ENCODE measurements around the gene LRRFIP2. TPM values are rescaled to one million over a fixed set of nuclear protein-coding genes. Genes with fewer than 3 reads are reported as not detected.
A peak's percentile ranks its signal among the peaks of the same experiment; 100 is the strongest.
"Not testable (repeated sequence)": the region's sequence is repeated elsewhere in the genome, so short reads cannot be mapped to it uniquely, and the experiment has no call there.

Gene LRRFIP2
- total RNA-seq, 2 donors from 2014 or later: 32.6 to 34.6 TPM

- no peak overlapping the region for H3K4me3 ChIP-seq (ENCODE audit: low read length)
- no peaks in the 10 kb centered on the region for H3K4me1 ChIP-seq (ENCODE audit: control insufficient read depth, insufficient read depth, low read length)
- Mint-ChIP-seq H3K4me3 (no peak overlapping the region), H3K4me1 (peaks cover 2% of the 10 kb centered on the region), H3K27me3 (ENCODE audit: insufficient read depth) (no peaks in the 10 kb centered on the region), H3K36me3 (ENCODE audit: low read depth) (peaks cover 33% of the 10 kb centered on the region), H3K9me3 (no peaks in the 10 kb centered on the region), H3K27ac (peak overlapping the region; percentile 30)
- H3K27ac ChIP-seq (ENCODE audit: low read depth, low read length): no peak overlapping the region
- no peak for DNase-seq
- WGBS, 2 experiments (ENCODE audit: insufficient coverage in 1 of 2, insufficient read length in 1 of 2): 95 to 97% methylated on average over 3 of the region's 3 CpGs
- H3K9ac ChIP-seq (ENCODE audit: extremely low read depth, low read length, poor library complexity, severe bottlenecking): no peak overlapping the region
- H3K27me3 ChIP-seq (ENCODE audit: control insufficient read depth, insufficient read depth, low read length, poor library complexity, severe bottlenecking): no peaks in the 10 kb centered on the region
- TF ChIP-seq, protein P1, sequence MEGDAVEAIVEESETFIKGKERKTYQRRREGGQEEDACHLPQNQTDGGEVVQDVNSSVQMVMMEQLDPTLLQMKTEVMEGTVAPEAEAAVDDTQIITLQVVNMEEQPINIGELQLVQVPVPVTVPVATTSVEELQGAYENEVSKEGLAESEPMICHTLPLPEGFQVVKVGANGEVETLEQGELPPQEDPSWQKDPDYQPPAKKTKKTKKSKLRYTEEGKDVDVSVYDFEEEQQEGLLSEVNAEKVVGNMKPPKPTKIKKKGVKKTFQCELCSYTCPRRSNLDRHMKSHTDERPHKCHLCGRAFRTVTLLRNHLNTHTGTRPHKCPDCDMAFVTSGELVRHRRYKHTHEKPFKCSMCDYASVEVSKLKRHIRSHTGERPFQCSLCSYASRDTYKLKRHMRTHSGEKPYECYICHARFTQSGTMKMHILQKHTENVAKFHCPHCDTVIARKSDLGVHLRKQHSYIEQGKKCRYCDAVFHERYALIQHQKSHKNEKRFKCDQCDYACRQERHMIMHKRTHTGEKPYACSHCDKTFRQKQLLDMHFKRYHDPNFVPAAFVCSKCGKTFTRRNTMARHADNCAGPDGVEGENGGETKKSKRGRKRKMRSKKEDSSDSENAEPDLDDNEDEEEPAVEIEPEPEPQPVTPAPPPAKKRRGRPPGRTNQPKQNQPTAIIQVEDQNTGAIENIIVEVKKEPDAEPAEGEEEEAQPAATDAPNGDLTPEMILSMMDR (conservative IDR thresholded peaks at IDR 0.05): no peak
- peaks cover 52% of the 10 kb centered on the region for H3K36me3 ChIP-seq (ENCODE audit: control insufficient read depth, insufficient read depth, low read length)
- H3K9me3 ChIP-seq (ENCODE audit: control insufficient read depth, low read length): no peaks in the 10 kb centered on the region
Observed at GRCh38 chr3:37064747-37065146, 109.6 kb downstream of the LRRFIP2 start.

DNA sequence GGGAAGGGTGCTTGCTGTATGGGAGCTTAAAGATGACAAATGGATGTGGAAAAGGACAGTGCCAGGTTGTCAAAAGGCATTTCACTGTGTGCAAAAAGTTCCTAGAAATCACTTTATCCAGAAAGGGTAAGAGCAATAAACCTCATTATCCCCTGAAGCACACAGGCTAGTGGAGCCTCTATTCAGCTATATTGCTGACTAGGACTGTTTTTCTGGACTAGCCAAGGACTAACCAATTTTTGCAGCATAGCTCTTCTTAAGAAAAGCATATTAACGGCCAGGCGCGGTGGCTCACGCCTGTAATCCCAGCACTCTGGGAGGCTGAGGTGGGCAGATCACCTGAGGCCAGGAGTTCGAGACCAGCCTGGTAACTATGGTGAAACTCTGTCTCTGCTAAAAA is 116.3 kb downstream of the LRRFIP2 start:
- WGBS, 2 experiments (ENCODE audit: insufficient coverage in 1 of 2, insufficient read length in 1 of 2): 94 to 100% methylated on average over 4 to 5 of the region's 5 CpGs
- DNase-seq: no peak
- no peaks in the 10 kb centered on the region for H3K4me1 ChIP-seq (ENCODE audit: control insufficient read depth, insufficient read depth, low read length)
- no peaks in the 10 kb centered on the region for H3K9me3 Mint-ChIP-seq
- H3K36me3 ChIP-seq (ENCODE audit: control insufficient read depth, insufficient read depth, low read length): peaks cover 60% of the 10 kb centered on the region
- H3K4me3 Mint-ChIP-seq: no peak overlapping the region
- H3K4me1 Mint-ChIP-seq: no peaks in the 10 kb centered on the region
- no peaks in the 10 kb centered on the region for H3K9me3 ChIP-seq (ENCODE audit: control insufficient read depth, low read length)
- peaks cover 57% of the 10 kb centered on the region for H3K36me3 Mint-ChIP-seq (ENCODE audit: low read depth)
- no peak overlapping the region for H3K9ac ChIP-seq (ENCODE audit: extremely low read depth, low read length, poor library complexity, severe bottlenecking)
- H3K27me3 Mint-ChIP-seq (ENCODE audit: insufficient read depth): no peaks in the 10 kb centered on the region
- H3K27me3 ChIP-seq (ENCODE audit: control insufficient read depth, insufficient read depth, low read length, poor library complexity, severe bottlenecking): no peaks in the 10 kb centered on the region
- TF ChIP-seq, protein P1 (conservative IDR thresholded peaks at IDR 0.05): no peak
- H3K4me3 ChIP-seq (ENCODE audit: low read length): no peak overlapping the region
- H3K27ac Mint-ChIP-seq: no peak overlapping the region
- no peak overlapping the region for H3K27ac ChIP-seq (ENCODE audit: low read depth, low read length)

- H3K4me1 ChIP-seq (ENCODE audit: control insufficient read depth, insufficient read depth, low read length): no peaks in the 10 kb centered on the region
- Mint-ChIP-seq H3K9me3 (no peaks in the 10 kb centered on the region), H3K27ac (no peak overlapping the region), H3K27me3 (ENCODE audit: insufficient read depth) (no peaks in the 10 kb centered on the region), H3K4me3 (no peak overlapping the region), H3K36me3 (ENCODE audit: low read depth) (peaks cover 55% of the 10 kb centered on the region), H3K4me1 (no peaks in the 10 kb centered on the region)
- no peaks in the 10 kb centered on the region for H3K9me3 ChIP-seq (ENCODE audit: control insufficient read depth, low read length)
- no peaks in the 10 kb centered on the region for H3K27me3 ChIP-seq (ENCODE audit: control insufficient read depth, insufficient read depth, low read length, poor library complexity, severe bottlenecking)
- no peak overlapping the region for H3K4me3 ChIP-seq (ENCODE audit: low read length)
- no peak overlapping the region for H3K27ac ChIP-seq (ENCODE audit: low read depth, low read length)
- TF ChIP-seq, protein P1 (conservative IDR thresholded peaks at IDR 0.05): no peak
- DNase-seq: no peak
- no peak overlapping the region for H3K9ac ChIP-seq (ENCODE audit: extremely low read depth, low read length, poor library complexity, severe bottlenecking)
- H3K36me3 ChIP-seq (ENCODE audit: control insufficient read depth, insufficient read depth, low read length): peaks cover 55% of the 10 kb centered on the region
Observed at GRCh38 chr3:37056826-37057225, 117.6 kb downstream of the LRRFIP2 start.

DNA sequence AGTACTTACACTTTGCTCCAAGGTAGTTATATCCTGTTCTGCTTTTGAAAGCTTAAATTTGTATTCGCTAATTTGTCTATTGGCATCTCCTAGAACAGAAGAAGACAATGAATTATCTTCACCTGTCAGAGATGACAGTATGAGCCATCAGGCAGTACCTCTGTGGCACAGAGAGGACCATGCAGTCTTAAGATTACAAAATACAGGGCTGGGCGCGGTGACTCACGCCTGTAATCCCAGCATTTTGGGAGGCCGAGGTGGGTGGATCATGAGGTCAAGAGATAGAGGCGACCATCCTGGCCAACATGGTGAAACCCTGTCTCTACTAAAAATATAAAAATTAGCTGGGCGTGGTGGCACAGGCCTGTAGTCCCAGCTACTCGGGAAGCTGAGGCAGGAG is 119.3 kb downstream of the LRRFIP2 start:
- 88 to 97% methylated on average over 5 to 8 of the region's 8 CpGs for WGBS, 2 experiments (ENCODE audit: insufficient coverage in 1 of 2, insufficient read length in 1 of 2)
- H3K27ac Mint-ChIP-seq, DNase-seq: not testable (repeated sequence)

More for the DNA sequence above, 119.3 kb downstream of the LRRFIP2 start:
- not testable (repeated sequence) for H3K9ac ChIP-seq (ENCODE audit: extremely low read depth, low read length, poor library complexity, severe bottlenecking); H3K27me3 Mint-ChIP-seq (ENCODE audit: insufficient read depth); H3K27me3 ChIP-seq (ENCODE audit: control insufficient read depth, insufficient read depth, low read length, poor library complexity, severe bottlenecking); H3K4me3 ChIP-seq (ENCODE audit: low read length); H3K4me3 Mint-ChIP-seq; H3K27ac ChIP-seq (ENCODE audit: low read depth, low read length); H3K9me3 Mint-ChIP-seq; H3K4me1 ChIP-seq (ENCODE audit: control insufficient read depth, insufficient read depth, low read length); H3K4me1 Mint-ChIP-seq; H3K9me3 ChIP-seq (ENCODE audit: control insufficient read depth, low read length)
- peaks cover 65% of the 10 kb centered on the region for H3K36me3 ChIP-seq (ENCODE audit: control insufficient read depth, insufficient read depth, low read length)
- H3K36me3 Mint-ChIP-seq (ENCODE audit: low read depth): peaks cover 58% of the 10 kb centered on the region

Measured in endodermal cell (in vitro differentiated cells).